GM19372 (cell line): Measurements from ENCODE around the gene FXYD3.

Experiments used
- ATAC-seq: cut with Tn5 transposase; IDR thresholded peaks from one replicate; pipeline ENCODE4 v1.9.1; 2021; ENCODE audit warnings: mild to moderate bottlenecking, low read depth, moderate library complexity; ENCODE audit not compliant: unreplicated experiment

FXYD3 gene

GRCh38 chr19:35115177-35115951 is at the start of gene FXYD3:
FXYD3 (plus strand) TSS chr19:35115823; CDS start chr19:35119377, 3,554 bp downstream.
- no peak for ATAC-seq

- ATAC-seq, result no peak
Measured at GRCh38 chr19:35066121-35066520, 49.5 kb upstream of the FXYD3 start.

GRCh38 chr19:35066691-35067563 is 48.7 kb upstream of the FXYD3 start:
- peak; percentile 61 for ATAC-seq

GRCh38 chr19:35068941-35069634 is 46.5 kb upstream of the FXYD3 start:
- ATAC-seq, result no peak

GRCh38 chr19:35069696-35070095 is 45.9 kb upstream of the FXYD3 start:
- ATAC-seq, result no peak

GRCh38 chr19:35070471-35070870 is 45.2 kb upstream of the FXYD3 start:
- ATAC-seq, result no peak

GRCh38 chr19:35073516-35073915 is 42.1 kb upstream of the FXYD3 start:
- no peak for ATAC-seq

GRCh38 chr19:35073941-35074340 is 41.7 kb upstream of the FXYD3 start:
- no peak for ATAC-seq

- no peak for ATAC-seq
Measured at GRCh38 chr19:35074426-35075201, 41.0 kb upstream of the FXYD3 start.

- ATAC-seq, result no peak
Measured at GRCh38 chr19:35075202-35076025, 40.2 kb upstream of the FXYD3 start.

GRCh38 chr19:35076026-35076370 is 39.6 kb upstream of the FXYD3 start:
- ATAC-seq, result no peak

GRCh38 chr19:35076657-35077056 is 39.0 kb upstream of the FXYD3 start:
- ATAC-seq, result no peak

GRCh38 chr19:35077411-35078223 is 38.0 kb upstream of the FXYD3 start:
- ATAC-seq, result no peak

- no peak for ATAC-seq
Measured at GRCh38 chr19:35079826-35080225, 35.8 kb upstream of the FXYD3 start.

GRCh38 chr19:35080613-35081170 is 34.9 kb upstream of the FXYD3 start:
- ATAC-seq, result no peak

- no peak for ATAC-seq
Measured at GRCh38 chr19:35081201-35081600, 34.4 kb upstream of the FXYD3 start.

- no peak for ATAC-seq
Measured at GRCh38 chr19:35083691-35084508, 31.7 kb upstream of the FXYD3 start.

GRCh38 chr19:35084509-35084762 is 31.2 kb upstream of the FXYD3 start:
- no peak for ATAC-seq
